GM13976 (cell line): ENCODE results near the gene B4GALT6.

ENCODE experiments used
- DNase-seq: peaks from one replicate; pipeline ENCODE4 v3.0.0; 2012; ENCODE audit warnings: low spot score
- in situ Hi-C: fragments of 300-500 bp; cut with MboI; formaldehyde crosslinking; loops from one replicate; pipeline ENCODE4 v1.12.0; 2022; ENCODE audit warnings: low sequenced_read_pairs, mixed read lengths, inconsistent platforms; ENCODE audit not compliant: unreplicated experiment
- TF ChIP-seq, protein P1 (sequence below): IDR thresholded peaks from 2 replicates; pipeline ENCODE4 v1.5.1; 2012; ENCODE audit warnings: borderline replicate concordance, mild to moderate bottlenecking; ENCODE audit not compliant: insufficient read depth; ENCODE audit errors: extremely low read depth, missing control alignments, control extremely low read depth

The B4GALT6 gene

DNA sequence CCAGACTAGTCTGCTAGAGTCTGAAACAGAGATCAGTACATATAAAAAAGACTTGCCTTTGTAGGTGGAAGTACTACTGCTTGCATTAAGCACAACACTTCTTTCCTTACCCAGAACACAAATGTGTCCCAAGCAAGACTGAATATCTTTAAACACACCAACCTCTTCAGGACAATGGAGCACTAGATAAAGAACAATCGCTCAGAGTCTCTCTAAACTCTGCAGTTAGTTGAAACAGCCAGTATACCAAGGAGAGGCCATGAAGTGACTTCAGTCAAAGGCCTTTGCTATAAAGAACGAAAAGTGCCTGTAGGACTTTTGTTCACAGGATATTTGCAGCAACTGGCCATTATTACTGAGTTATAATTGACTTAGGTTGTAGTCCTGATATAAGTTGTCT lies 9.9 kb upstream of the B4GALT6 start:
- DNase-seq = no peak
- TF ChIP-seq, protein P1, sequence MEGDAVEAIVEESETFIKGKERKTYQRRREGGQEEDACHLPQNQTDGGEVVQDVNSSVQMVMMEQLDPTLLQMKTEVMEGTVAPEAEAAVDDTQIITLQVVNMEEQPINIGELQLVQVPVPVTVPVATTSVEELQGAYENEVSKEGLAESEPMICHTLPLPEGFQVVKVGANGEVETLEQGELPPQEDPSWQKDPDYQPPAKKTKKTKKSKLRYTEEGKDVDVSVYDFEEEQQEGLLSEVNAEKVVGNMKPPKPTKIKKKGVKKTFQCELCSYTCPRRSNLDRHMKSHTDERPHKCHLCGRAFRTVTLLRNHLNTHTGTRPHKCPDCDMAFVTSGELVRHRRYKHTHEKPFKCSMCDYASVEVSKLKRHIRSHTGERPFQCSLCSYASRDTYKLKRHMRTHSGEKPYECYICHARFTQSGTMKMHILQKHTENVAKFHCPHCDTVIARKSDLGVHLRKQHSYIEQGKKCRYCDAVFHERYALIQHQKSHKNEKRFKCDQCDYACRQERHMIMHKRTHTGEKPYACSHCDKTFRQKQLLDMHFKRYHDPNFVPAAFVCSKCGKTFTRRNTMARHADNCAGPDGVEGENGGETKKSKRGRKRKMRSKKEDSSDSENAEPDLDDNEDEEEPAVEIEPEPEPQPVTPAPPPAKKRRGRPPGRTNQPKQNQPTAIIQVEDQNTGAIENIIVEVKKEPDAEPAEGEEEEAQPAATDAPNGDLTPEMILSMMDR = no peak
- in situ Hi-C loops = no loop called here

DNA sequence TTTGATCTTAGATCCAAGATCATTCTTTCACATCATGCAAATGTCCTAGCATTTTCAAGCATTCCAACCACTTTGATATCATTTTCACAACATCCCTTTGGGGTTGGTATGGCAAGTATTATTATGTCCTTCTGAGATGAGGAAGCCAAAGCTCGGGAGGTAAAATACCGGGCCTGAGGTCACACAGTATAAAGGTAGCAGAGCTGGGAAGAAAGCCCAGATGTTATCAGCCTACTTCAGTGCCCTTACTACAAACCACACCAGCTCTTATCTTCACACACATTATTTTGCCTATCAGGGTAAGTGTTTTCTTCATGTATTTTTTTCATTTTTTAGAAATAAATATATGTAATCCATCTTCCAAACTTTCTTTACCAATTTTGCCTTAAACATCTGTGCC lies 4.2 kb upstream of the B4GALT6 start:
- no peak for DNase-seq
- TF ChIP-seq, protein P1 = no peak
- in situ Hi-C loops = no loop called here

DNA sequence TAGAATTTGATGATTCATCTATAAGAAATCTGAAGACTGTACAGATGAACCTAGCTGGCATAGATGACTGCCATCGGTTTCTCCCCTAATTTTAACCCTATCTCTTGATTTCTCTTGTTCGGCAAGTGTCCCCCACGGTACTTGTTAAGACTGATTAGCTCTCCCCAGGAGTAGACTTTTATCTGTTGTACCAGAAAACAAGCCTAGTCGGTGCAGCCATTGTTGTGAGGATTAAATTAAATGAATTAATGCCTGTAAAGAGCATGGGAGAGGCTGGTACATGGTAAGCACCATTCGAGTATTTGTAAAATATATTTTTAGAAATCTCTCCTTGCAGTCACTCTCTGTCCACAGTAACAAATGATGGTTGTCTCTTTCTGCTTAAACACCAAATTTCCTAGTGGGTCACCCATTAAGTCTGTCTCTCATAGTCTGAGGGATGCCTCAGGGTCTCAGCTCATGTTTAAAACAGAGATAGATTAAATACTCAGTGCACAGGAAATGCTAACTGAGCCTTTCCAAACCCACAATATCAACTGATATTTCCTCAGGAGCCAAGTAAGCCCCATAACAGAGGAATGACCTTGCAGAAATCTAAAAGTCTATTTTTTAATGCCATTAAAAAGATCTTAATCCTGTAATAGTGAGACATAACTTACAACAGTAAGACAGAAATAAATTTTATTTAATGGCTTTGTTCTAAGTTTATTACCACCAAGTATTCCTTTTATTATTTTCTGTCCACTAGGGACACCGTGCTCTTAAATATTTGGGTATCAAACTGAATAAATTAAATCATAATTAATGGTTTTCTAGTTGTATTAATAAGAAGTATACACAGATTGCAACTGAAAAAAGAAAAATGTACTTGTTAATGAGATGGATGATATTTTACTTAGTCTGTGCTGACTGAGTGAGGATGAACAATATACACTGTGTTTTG lies 2.9 kb upstream of the B4GALT6 start:
- DNase-seq = no peak
- in situ Hi-C loops = no loop called here
- TF ChIP-seq, protein P1 = no peak

DNA sequence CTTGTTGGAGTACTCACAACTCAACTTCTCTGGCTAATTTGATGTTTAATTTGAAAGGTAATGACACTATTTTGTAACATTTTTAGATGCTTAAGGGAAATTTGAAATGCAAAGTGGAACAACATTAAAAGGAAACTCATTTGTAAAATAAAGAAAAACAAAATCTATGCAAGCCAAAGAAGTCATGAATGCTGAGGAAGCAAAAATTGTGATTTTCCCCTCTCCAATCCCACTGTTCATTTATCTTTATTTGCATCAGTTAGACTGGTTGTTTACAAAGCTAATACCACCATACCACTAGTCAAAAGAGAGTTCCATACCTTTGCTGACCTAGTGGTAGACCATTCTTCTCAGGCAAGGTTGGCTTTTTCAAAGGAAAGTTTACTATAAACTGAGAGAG lies 2.2 kb upstream of the B4GALT6 start:
- TF ChIP-seq, protein P1 = no peak
- in situ Hi-C loops = no loop called here
- no peak for DNase-seq

DNA sequence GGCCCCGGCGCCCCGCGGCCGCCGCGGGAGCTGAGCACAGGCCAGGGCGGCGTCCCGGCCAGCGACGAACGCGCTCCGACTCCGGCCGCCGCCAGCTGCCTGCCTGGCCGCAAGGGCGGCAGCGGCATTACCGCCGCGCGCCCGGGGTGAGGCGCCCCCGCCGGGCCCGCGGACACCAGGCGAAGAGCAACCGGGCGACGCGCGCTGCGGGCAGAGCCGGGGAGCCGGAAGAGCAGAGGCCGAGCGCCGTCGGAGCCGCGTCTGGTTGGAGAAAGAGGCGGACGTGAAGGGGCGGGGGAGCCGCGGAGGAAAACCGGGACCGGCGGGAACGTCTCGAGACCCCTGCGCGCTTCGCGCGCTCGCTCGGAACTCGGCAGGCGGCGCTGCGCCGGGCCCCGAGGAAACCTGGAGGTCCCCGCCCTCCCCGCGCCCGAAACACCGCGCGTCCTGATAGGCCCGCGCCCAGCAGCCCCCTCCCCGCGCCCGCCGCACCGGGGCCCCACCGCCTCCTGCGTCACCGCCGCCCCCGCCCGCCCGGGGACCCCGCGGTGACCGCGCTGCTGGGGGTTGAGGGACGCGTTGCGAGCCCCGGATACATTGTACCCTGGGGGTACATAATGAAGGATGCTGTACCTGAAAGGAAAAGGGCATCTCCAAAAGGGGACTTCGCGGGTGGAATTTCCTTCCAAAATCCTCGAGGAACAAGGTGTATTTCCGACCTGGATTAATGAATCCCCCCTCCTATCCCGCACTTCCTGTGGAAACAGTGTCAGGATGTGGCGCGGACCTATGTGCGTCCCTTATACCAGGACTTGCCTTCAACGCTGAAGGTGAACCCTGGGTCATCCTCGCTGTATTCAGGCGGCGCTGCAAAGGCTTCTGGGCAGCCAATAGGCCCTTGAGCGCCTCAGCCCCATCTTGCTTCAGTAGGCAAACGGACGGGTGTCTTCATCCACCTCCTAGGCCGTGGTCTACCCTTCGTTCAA lies 1.0 kb upstream of the B4GALT6 start:
- TF ChIP-seq, protein P1 = peak; percentile 52
- in situ Hi-C loops = no loop called here
- DNase-seq = peak; percentile 91

DNA sequence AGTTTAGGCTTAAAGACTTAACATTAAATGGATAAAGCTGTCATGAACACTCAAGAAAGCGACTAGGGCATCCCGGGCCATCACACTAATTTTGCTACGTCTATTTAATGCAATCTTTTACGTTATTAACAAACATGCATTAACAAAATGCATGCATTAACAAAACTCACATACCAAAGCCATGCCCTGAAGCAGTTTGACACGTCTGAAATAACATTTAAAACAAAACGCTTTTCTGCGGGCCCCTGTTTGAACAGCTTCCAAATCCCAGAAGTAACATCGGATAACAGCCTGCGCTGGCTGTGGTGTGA lies 458 bp downstream of the B4GALT6 start:
- in situ Hi-C loops = no loop called here
- DNase-seq = no peak
- TF ChIP-seq, protein P1 = no peak
